Activated CD8-positive, alpha-beta memory T cell treated with anti-CD3 and anti-CD28 coated beads, Interleukin-2, amount 50 U/mL, for 24 hours (primary cell): ENCODE data around the gene SYT13.

Source experiments
- DNase-seq: peaks from one replicate; pipeline ENCODE4 v3.0.0-alpha.2; 2020; ENCODE audit errors: extremely low read depth

The SYT13 gene

GRCh38 chr11:45216901-45217300 lies 69.2 kb downstream of the SYT13 start:
- DNase-seq = no peak

DNA sequence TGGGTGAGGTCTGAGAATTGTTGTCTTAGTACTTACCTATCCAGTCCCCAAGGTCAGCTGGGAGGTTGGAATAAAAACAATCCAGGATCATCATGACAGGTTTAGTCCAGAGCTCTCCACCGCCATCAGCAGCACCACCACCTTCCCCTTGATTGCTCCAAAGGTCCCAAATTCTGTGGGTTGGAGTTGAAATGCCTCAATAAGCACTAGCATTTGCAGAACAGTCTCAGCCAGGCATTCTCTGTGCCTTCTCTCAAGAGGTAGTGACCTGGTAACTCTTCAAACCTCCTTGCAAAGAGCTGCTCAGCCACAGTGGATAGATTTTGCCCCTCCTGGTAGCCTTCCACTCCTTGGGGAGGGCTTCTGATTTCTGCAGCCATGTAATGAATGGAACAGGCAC lies 70.1 kb downstream of the SYT13 start:
- DNase-seq = no peak

DNA sequence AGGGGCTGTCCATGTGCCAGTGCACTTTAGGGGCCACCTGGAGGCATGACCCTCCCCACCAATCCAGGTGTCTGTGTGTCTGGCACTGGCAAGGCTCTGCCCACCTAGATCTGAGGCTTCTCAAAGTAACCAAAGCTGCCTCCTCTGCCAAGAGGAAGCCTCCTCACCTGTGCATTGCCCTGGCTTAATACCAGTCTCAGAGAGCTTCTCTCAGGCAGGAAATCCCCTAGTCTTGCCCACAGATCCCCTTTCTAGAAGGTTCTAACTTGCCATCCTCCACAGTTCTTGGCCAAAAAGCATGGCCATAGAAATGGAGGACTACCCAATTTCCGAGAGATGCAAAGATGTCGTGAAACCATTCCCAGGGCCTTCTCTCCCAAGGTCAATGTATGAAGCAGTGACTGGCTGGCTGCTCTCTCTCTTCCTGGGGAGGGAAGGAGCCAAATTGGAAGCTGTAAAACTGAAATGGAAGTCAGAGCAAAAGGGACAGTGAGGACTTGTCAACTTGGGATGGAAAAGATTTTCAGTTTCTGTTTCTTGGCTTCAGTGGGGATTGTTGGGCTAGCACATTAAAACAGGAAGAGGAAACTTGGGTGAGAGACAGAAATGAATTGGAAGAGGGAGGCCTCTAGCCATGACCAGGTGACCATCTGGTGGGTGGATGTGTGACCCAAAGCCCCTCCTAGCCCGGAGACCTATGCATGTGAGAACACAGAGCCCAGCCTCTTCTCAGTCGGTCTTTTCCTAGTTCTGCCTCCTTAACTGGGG lies 70.9 kb downstream of the SYT13 start:
- no peak for DNase-seq

DNA sequence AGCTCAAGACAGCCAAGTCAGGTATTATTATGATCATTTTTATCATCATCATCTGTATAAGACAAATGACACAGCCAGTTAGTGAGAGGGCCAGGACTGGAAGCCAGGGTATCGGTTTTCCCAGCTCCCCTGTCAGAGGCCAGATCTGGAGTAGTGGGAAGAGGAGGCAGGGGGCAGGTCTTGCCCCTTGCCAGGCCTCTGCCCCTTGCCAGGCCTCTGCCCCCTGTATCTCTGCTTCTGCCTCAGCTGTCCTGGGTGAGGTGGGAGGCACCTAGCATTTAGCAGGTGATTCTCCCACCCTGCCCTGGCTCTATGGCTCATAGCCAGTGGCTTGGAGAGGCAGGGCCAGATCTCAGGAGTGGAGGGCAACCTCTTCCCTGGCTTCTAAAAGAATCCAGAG lies 72.4 kb downstream of the SYT13 start:
- DNase-seq = no peak

- no peak for DNase-seq
Measured at GRCh38 chr11:45213316-45213665, 72.8 kb downstream of the SYT13 start.

GRCh38 chr11:45212566-45213315 lies 73.4 kb downstream of the SYT13 start:
- no peak for DNase-seq

GRCh38 chr11:45211732-45212131 lies 74.4 kb downstream of the SYT13 start:
- no peak for DNase-seq

- DNase-seq = no peak
Measured at GRCh38 chr11:45210846-45211245, 75.3 kb downstream of the SYT13 start.

DNA sequence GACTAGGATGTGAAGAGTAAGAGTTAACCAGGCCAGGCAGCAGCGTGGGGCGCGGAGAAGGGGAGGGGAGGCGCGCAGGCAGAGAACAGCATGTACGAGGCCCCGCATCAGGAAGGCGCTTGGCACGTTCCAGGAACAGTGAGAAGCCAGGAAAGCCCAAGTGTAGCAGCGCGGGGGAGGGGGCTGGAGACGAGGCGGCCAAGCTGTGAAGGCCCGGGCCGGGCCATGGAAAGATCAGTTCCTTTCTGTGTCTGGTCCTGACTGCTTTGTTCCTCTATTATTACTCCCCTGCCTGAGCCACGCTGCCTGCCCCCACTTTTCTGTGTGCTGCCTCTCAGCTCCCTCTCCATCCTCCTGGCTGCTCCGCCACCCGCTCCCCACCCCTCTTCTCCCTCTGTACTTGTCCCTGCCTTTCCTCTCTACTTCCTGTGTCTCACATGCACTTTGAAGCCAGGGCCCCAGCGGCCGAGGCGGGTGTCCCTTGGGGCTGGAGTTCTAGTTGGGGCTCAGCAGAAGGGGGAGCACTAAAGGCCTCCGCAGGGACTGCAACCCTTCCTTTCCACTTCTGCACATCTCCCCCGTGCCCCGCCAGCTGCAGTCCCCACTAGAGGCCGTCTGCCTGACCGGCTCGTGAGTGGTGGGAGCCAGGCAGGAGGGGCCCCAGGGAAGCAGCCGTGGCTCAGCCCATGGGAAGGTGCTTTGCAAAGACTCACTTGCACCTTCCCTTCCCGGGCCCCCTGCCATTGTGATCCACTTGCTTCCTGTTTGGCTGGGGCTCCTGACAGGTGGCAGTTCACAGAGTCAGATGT lies 76.0 kb downstream of the SYT13 start:
- no peak for DNase-seq

- DNase-seq = no peak
Measured at GRCh38 chr11:45209000-45209879, 76.9 kb downstream of the SYT13 start.

- DNase-seq = no peak
Measured at GRCh38 chr11:45208135-45208534, 78.0 kb downstream of the SYT13 start.

DNA sequence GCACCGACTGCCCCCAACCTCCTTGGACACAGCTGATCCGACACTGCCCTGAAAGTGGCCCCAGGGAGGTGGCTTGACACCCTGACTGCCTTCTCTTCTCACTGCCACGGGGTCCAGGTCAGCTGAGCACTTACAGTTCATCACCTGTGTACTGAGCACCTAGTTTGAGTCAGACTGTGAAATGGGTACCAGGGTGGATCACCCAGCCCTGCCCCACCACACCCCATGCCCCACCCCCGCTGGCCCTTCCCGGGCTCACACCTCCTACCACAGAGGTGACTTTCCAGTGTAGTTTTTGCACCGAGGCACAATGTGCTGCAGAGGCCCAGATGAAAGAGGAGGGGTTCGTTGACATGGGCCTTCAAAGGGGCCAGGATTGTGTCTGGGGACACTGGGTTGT lies 80.2 kb downstream of the SYT13 start:
- no peak for DNase-seq

GRCh38 chr11:45204761-45205160 lies 81.4 kb downstream of the SYT13 start:
- no peak for DNase-seq

DNA sequence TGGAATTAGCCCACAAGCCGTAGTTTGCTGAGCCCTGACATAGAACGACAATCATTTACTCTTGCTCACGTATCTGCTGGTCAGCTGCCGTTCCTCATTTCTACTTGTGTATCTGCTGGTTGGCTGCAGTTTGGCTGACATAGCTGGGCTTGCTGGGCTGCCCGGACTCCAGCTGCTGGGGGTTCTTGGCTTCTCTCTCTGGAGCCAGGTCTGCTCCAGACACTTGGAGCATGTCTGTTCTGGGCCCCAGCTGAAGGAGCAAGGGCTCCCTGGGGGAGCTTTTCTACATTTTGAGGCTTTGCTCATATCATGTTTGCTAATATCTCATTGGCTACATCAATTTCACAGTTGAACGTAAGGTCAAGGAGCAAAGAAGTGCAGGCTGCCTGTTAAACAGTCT lies 92.4 kb downstream of the SYT13 start:
- DNase-seq = no peak
